Body of pancreas (tissue), 4 donors: ENCODE data around the gene PTPRT. TPM values are rescaled to one million over a fixed set of nuclear protein-coding genes. Genes with fewer than 3 reads are reported as not detected.

ENCODE experiments used
- ATAC-seq: fragments of 150-250 bp; one replicate; pipeline ENCODE4 v1.9.1; 2016
- DNase-seq, 4 donors: peaks; one replicate each; pipeline ENCODE4 v3.0.0-alpha.2; 2019
- H3K27ac ChIP-seq, 4 donors: fragments of 200-600 bp; sonication (generic); 1 replicate in 3 of 4; 2 replicates in 1 of 4; pipeline versions ENCODE4 v1.5.1 to v1.6.1; 2016 to 2019; ENCODE audit warnings: mild to moderate bottlenecking in 1 of 4, mixed read lengths in 1 of 4, moderate library complexity in 1 of 4
- H3K27me3 ChIP-seq, 2 donors: fragments of 200-600 bp; sonication (generic); one replicate each; pipeline ENCODE4 v1.6.0; 2016; ENCODE audit warnings: mild to moderate bottlenecking in 1 of 2
- H3K36me3 ChIP-seq, 2 donors: fragments of 200-600 bp; sonication (generic); replicated peaks in 1 of 2; 2 replicates each; pipeline ENCODE4 v1.5.1; 2016; ENCODE audit warnings: low read depth in 2 of 2; ENCODE audit not compliant: insufficient read depth in 1 of 2
- H3K4me1 ChIP-seq: fragments of 200-600 bp; sonication (generic); one replicate; pipeline ENCODE4 v1.6.0; 2016
- H3K4me3 ChIP-seq, 2 donors: fragments of 200-600 bp; sonication (generic); 1 replicate in 1 of 2; 2 replicates in 1 of 2; pipeline ENCODE4 v1.5.1; 2016 to 2019
- H3K9me3 ChIP-seq, 3 donors: fragments of 200-600 bp; sonication (generic); 1 replicate in 2 of 3; 2 replicates in 1 of 3; pipeline ENCODE4 v1.5.1; 2016
- POLR2A ChIP-seq, 3 donors: fragments of 450-650 bp; IDR thresholded peaks; one replicate each; pipeline ENCODE4 v1.6.1; 2016; ENCODE audit warnings: antibody characterized with exemption in 3 of 3, mild to moderate bottlenecking in 2 of 3
- WGBS, 2 donors: methylation state at CpG; one replicate each; pipeline ENCODE4 v1.1.5; 2017; 5-methylcytosine and 5-hydroxymethylcytosine counted together
- intact Hi-C: fragments of 100-400 bp; cut with DNase I; formaldehyde crosslinking; loops from one replicate; pipeline ENCODE4 v1.15.1; 2023
- total RNA-seq, 2 donors: library from RNA; depleted of rRNA; stranded (reverse); fragments of >200 nt; gene quantifications; one replicate each; pipeline ENCODE4 v1.1.0, GENCODE V29; 2016
- TF ChIP-seq, protein P1 (sequence below), 7 experiments: fragments of 450-650 bp in 4 of 7; fragments of 200-600 bp in 3 of 7; sonication (generic) in 3 of 7; IDR thresholded peaks; one replicate each; pipeline ENCODE4 v1.5.1; 2016 to 2019; ENCODE audit warnings: antibody characterized with exemption in 7 of 7

Gene PTPRT
- 1 to 10 TPM in 1 of 2 donors, under 1 TPM in 1; 0.33 to 1.0 TPM for total RNA-seq

GRCh38 chr20:43189554-43190331 is at the start of gene PTPRT:
Gene PTPRT (minus strand): TSS chr20:43189906. CDS start chr20:43189733, 173 bp downstream.
- no peak for ATAC-seq
- Histone ChIP-seq H3K4me1 (peaks cover 17% of the 10 kb centered on the region), H3K4me3 (no peak within 1 kb of the TSS), H3K27ac (no peak within 1 kb of the TSS), H3K9me3 (no peaks in the 10 kb centered on the region), H3K27me3 (peaks cover 0 to 15% of the 10 kb centered on the region in 2 donors), H3K36me3 (no peaks in the 10 kb centered on the region)
- 1 to 2% methylated on average over 13 to 16 of the region's 115 CpGs for WGBS, 2 donors
- TF ChIP-seq, protein P1, sequence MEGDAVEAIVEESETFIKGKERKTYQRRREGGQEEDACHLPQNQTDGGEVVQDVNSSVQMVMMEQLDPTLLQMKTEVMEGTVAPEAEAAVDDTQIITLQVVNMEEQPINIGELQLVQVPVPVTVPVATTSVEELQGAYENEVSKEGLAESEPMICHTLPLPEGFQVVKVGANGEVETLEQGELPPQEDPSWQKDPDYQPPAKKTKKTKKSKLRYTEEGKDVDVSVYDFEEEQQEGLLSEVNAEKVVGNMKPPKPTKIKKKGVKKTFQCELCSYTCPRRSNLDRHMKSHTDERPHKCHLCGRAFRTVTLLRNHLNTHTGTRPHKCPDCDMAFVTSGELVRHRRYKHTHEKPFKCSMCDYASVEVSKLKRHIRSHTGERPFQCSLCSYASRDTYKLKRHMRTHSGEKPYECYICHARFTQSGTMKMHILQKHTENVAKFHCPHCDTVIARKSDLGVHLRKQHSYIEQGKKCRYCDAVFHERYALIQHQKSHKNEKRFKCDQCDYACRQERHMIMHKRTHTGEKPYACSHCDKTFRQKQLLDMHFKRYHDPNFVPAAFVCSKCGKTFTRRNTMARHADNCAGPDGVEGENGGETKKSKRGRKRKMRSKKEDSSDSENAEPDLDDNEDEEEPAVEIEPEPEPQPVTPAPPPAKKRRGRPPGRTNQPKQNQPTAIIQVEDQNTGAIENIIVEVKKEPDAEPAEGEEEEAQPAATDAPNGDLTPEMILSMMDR (IDR thresholded peaks at IDR 0.05), result no peak
- TF ChIP-seq POLR2A (IDR thresholded peaks at IDR 0.05), result no peak
- intact Hi-C loops, result loop anchor here (5.0 to 10.0 kb wide), 3 partner anchors 987 to 1452 kb away; no protein-coding TSS in a partner anchor
- DNase-seq, result no peak

DNA sequence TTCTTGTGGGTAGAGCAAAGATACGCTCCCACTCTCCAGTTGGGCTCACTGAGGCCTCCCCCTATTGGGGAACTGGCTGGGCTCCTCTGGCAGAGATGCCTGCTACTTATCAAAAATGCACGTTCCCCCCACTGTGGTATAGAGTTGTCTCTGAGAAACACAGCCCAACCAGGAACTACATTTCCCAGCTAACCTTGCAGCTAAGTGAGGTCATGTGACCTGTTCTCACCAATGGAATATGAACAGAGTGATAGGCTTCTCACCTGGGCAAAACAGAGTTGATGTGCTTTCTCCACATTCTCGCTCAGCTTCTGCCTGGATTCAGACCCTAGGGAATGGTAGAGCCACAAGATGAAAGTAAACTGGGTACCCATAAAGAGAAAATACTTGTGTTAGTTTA is 49.1 kb upstream of the PTPRT start:
- WGBS, 2 donors, result 56 to 59% methylated on average over 3 of the region's 3 CpGs
- DNase-seq, result peak in 1 of 4 donors; percentile 5
- Histone ChIP-seq H3K4me1 (no peaks in the 10 kb centered on the region), H3K4me3 (no peak overlapping the region), H3K9me3 (no peaks in the 10 kb centered on the region), H3K27ac (no peak overlapping the region), H3K36me3 (no peaks in the 10 kb centered on the region), H3K27me3 (peaks cover 0 to 4% of the 10 kb centered on the region in 2 donors)
- no peak for ATAC-seq
- TF ChIP-seq POLR2A (IDR thresholded peaks at IDR 0.05), result no peak
- TF ChIP-seq, protein P1 (IDR thresholded peaks at IDR 0.05), result no peak
- intact Hi-C loops, result no loop called here

DNA sequence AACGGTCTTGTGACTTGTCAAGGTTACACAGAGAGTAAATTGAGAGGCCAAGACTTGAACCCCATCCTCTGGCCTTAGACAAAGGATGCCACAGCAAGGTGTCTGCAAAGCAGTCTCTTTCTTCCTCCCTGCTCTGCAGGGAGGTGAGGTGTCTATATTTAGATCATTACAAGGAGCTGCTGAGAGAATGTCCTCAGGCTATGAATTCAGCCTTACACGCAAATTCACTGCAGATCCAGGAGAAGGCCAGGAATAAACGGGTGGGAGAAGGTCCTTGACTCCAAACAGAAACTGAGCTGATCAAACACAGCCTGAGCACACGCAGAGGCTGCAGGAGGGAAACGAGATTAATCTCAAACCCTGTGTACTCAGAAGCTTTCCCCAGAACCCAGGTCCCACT is 48.6 kb upstream of the PTPRT start:
- ATAC-seq (no peak), DNase-seq (no peak)
- Histone ChIP-seq H3K4me3 (no peak overlapping the region), H3K9me3 (no peaks in the 10 kb centered on the region), H3K27me3 (peaks cover 0 to 4% of the 10 kb centered on the region in 2 donors), H3K4me1 (no peaks in the 10 kb centered on the region), H3K36me3 (no peaks in the 10 kb centered on the region), H3K27ac (no peak overlapping the region)
- WGBS, 2 donors, result 12 to 24% methylated on average over 5 of the region's 5 CpGs
- intact Hi-C loops, result no loop called here
- TF ChIP-seq, protein P1 (IDR thresholded peaks at IDR 0.05), result no peak
- TF ChIP-seq POLR2A (IDR thresholded peaks at IDR 0.05), result no peak

GRCh38 chr20:43237651-43238168 is 48.0 kb upstream of the PTPRT start:
- DNase-seq (no peak), ATAC-seq (no peak)
- Histone ChIP-seq H3K4me1 (no peaks in the 10 kb centered on the region), H3K9me3 (no peaks in the 10 kb centered on the region), H3K4me3 (no peak overlapping the region), H3K36me3 (no peaks in the 10 kb centered on the region), H3K27me3 (peaks cover 0 to under 1% of the 10 kb centered on the region in 2 donors), H3K27ac (no peak overlapping the region)
- 69 to 74% methylated on average over 4 of the region's 4 CpGs for WGBS, 2 donors
- intact Hi-C loops, result no loop called here
- TF ChIP-seq, protein P1 (IDR thresholded peaks at IDR 0.05), result no peak
- no peak for TF ChIP-seq POLR2A (IDR thresholded peaks at IDR 0.05)
